ENCODE measurements around the gene ENTPD1.
A peak's percentile ranks its signal among the peaks of the same experiment; 100 is the strongest.

ENTPD1 gene

GRCh38 chr10:95835149-95835860 lies 79.3 kb downstream of the ENTPD1 start:
- no peak for DNase-seq (ENCODE audit: low spot score in 2 of 2)
- no peaks in the 10 kb centered on the region for H3K36me3 ChIP-seq (replicated peaks)
- H3K27me3 ChIP-seq (ENCODE audit: low read depth), result no peaks in the 10 kb centered on the region
- H3K4me3 ChIP-seq, result no peak overlapping the region
- H3K4me1 ChIP-seq, result no peaks in the 10 kb centered on the region
- in situ Hi-C loops (cut with MboI; ENCODE audit: low sequenced_read_pairs), result no loop called here
- H3K9me3 ChIP-seq, result no peaks in the 10 kb centered on the region

- Histone ChIP-seq H3K4me1 (no peaks in the 10 kb centered on the region), H3K36me3 (replicated peaks) (no peaks in the 10 kb centered on the region), H3K4me3 (no peak overlapping the region), H3K27me3 (ENCODE audit: low read depth) (no peaks in the 10 kb centered on the region), H3K9me3 (no peaks in the 10 kb centered on the region)
- DNase-seq (ENCODE audit: low spot score in 2 of 2), result no peak
- in situ Hi-C loops (cut with MboI; ENCODE audit: low sequenced_read_pairs), result no loop called here
Measured at GRCh38 chr10:95835911-95836310, 79.9 kb downstream of the ENTPD1 start.

- in situ Hi-C loops (cut with MboI; ENCODE audit: low sequenced_read_pairs), result no loop called here
- Histone ChIP-seq H3K27me3 (ENCODE audit: low read depth) (no peaks in the 10 kb centered on the region), H3K9me3 (no peaks in the 10 kb centered on the region), H3K4me3 (no peak overlapping the region), H3K4me1 (no peaks in the 10 kb centered on the region), H3K36me3 (replicated peaks) (no peaks in the 10 kb centered on the region)
- DNase-seq (ENCODE audit: low spot score in 2 of 2), result no peak
Measured at GRCh38 chr10:95836610-95837355, 80.8 kb downstream of the ENTPD1 start.

GRCh38 chr10:95837356-95837776 lies 81.4 kb downstream of the ENTPD1 start:
- no peak for DNase-seq (ENCODE audit: low spot score in 2 of 2)
- no peak overlapping the region for H3K4me3 ChIP-seq
- H3K27me3 ChIP-seq (ENCODE audit: low read depth), result no peaks in the 10 kb centered on the region
- no peaks in the 10 kb centered on the region for H3K9me3 ChIP-seq
- in situ Hi-C loops (cut with MboI; ENCODE audit: low sequenced_read_pairs), result no loop called here
- H3K4me1 ChIP-seq, result no peaks in the 10 kb centered on the region
- no peaks in the 10 kb centered on the region for H3K36me3 ChIP-seq (replicated peaks)

- H3K4me3 ChIP-seq, result no peak overlapping the region
- H3K27me3 ChIP-seq (ENCODE audit: low read depth), result no peaks in the 10 kb centered on the region
- no peaks in the 10 kb centered on the region for H3K4me1 ChIP-seq
- no peaks in the 10 kb centered on the region for H3K36me3 ChIP-seq (replicated peaks)
- DNase-seq (ENCODE audit: low spot score in 2 of 2), result no peak
- H3K9me3 ChIP-seq, result no peaks in the 10 kb centered on the region
- in situ Hi-C loops (cut with MboI; ENCODE audit: low sequenced_read_pairs), result no loop called here
Measured at GRCh38 chr10:95837783-95838182, 81.8 kb downstream of the ENTPD1 start.

GRCh38 chr10:95840121-95840520 lies 84.2 kb downstream of the ENTPD1 start:
- Histone ChIP-seq H3K4me3 (no peak overlapping the region), H3K36me3 (replicated peaks) (no peaks in the 10 kb centered on the region), H3K4me1 (no peaks in the 10 kb centered on the region), H3K27me3 (ENCODE audit: low read depth) (no peaks in the 10 kb centered on the region), H3K9me3 (no peaks in the 10 kb centered on the region)
- no peak for DNase-seq (ENCODE audit: low spot score in 2 of 2)
- in situ Hi-C loops (cut with MboI; ENCODE audit: low sequenced_read_pairs), result loop anchor here (10.0 kb wide), 1 partner anchor 145 kb away; the partner anchor contains the start of gene TCTN3

- H3K4me1 ChIP-seq, result no peaks in the 10 kb centered on the region
- H3K27me3 ChIP-seq (ENCODE audit: low read depth), result 0 out of 2 replicates have a peak, but pooled peaks cover 2% of the 10 kb centered on the region
- no peak for DNase-seq (ENCODE audit: low spot score in 2 of 2)
- H3K36me3 ChIP-seq (replicated peaks), result no peaks in the 10 kb centered on the region
- no peak overlapping the region for H3K4me3 ChIP-seq
- in situ Hi-C loops (cut with MboI; ENCODE audit: low sequenced_read_pairs), result loop anchor here (10.0 kb wide), 1 partner anchor 146 kb away; the partner anchor contains the start of gene TCTN3
- H3K9me3 ChIP-seq, result no peaks in the 10 kb centered on the region
Measured at GRCh38 chr10:95840681-95841080, 84.7 kb downstream of the ENTPD1 start.

- H3K27me3 ChIP-seq (ENCODE audit: low read depth), result 0 out of 2 replicates have a peak, but pooled peaks cover 2% of the 10 kb centered on the region
- H3K4me1 ChIP-seq, result no peaks in the 10 kb centered on the region
- H3K9me3 ChIP-seq, result no peaks in the 10 kb centered on the region
- in situ Hi-C loops (cut with MboI; ENCODE audit: low sequenced_read_pairs), result loop anchor here (10.0 kb wide), 1 partner anchor 147 kb away; the partner anchor contains the start of gene TCTN3
- H3K36me3 ChIP-seq (replicated peaks), result no peaks in the 10 kb centered on the region
- peak; percentile 25 to 56 for DNase-seq (ENCODE audit: low spot score in 2 of 2)
- H3K4me3 ChIP-seq, result no peak overlapping the region
Measured at GRCh38 chr10:95841661-95842498, 85.9 kb downstream of the ENTPD1 start.

GRCh38 chr10:95845411-95845810 lies 89.4 kb downstream of the ENTPD1 start:
- DNase-seq (ENCODE audit: low spot score in 2 of 2), result no peak
- Histone ChIP-seq H3K9me3 (no peaks in the 10 kb centered on the region), H3K36me3 (replicated peaks) (no peaks in the 10 kb centered on the region), H3K4me3 (no peak overlapping the region), H3K27me3 (ENCODE audit: low read depth) (0 out of 2 replicates have a peak, but pooled peaks cover 2% of the 10 kb centered on the region), H3K4me1 (no peaks in the 10 kb centered on the region)
- in situ Hi-C loops (cut with MboI; ENCODE audit: low sequenced_read_pairs), result loop anchor here (10.0 kb wide), 1 partner anchor 151 kb away; the partner anchor contains the start of gene TCTN3

GRCh38 chr10:95847007-95847406 lies 91.0 kb downstream of the ENTPD1 start:
- no peaks in the 10 kb centered on the region for H3K9me3 ChIP-seq
- no peak overlapping the region for H3K4me3 ChIP-seq
- no peaks in the 10 kb centered on the region for H3K4me1 ChIP-seq
- no peaks in the 10 kb centered on the region for H3K36me3 ChIP-seq (replicated peaks)
- 0 out of 2 replicates have a peak, but pooled peaks cover 2% of the 10 kb centered on the region for H3K27me3 ChIP-seq (ENCODE audit: low read depth)
- in situ Hi-C loops (cut with MboI; ENCODE audit: low sequenced_read_pairs), result loop anchor here (10.0 kb wide), 1 partner anchor 152 kb away; the partner anchor contains the start of gene TCTN3
- no peak for DNase-seq (ENCODE audit: low spot score in 2 of 2)

GRCh38 chr10:95848841-95849240 lies 92.9 kb downstream of the ENTPD1 start:
- no peaks in the 10 kb centered on the region for H3K9me3 ChIP-seq
- no peak for DNase-seq (ENCODE audit: low spot score in 2 of 2)
- H3K27me3 ChIP-seq (ENCODE audit: low read depth), result 0 out of 2 replicates have a peak, but pooled peaks cover 2% of the 10 kb centered on the region
- no peaks in the 10 kb centered on the region for H3K36me3 ChIP-seq (replicated peaks)
- in situ Hi-C loops (cut with MboI; ENCODE audit: low sequenced_read_pairs), result loop anchor here (10.0 kb wide), 1 partner anchor 154 kb away; the partner anchor contains the start of gene TCTN3
- H3K4me1 ChIP-seq, result no peaks in the 10 kb centered on the region
- H3K4me3 ChIP-seq, result no peak overlapping the region

GRCh38 chr10:95850791-95851190 lies 94.8 kb downstream of the ENTPD1 start:
- Histone ChIP-seq H3K27me3 (ENCODE audit: low read depth) (no peaks in the 10 kb centered on the region), H3K36me3 (replicated peaks) (no peaks in the 10 kb centered on the region), H3K4me3 (no peak overlapping the region), H3K4me1 (no peaks in the 10 kb centered on the region), H3K9me3 (no peaks in the 10 kb centered on the region)
- in situ Hi-C loops (cut with MboI; ENCODE audit: low sequenced_read_pairs), result no loop called here
- no peak for DNase-seq (ENCODE audit: low spot score in 2 of 2)

GRCh38 chr10:95860166-95860940 lies 104.4 kb downstream of the ENTPD1 start:
- Histone ChIP-seq H3K36me3 (replicated peaks) (no peaks in the 10 kb centered on the region), H3K27me3 (ENCODE audit: low read depth) (no peaks in the 10 kb centered on the region), H3K4me1 (no peaks in the 10 kb centered on the region), H3K4me3 (no peak overlapping the region), H3K9me3 (no peaks in the 10 kb centered on the region)
- in situ Hi-C loops (cut with MboI; ENCODE audit: low sequenced_read_pairs), result no loop called here
- no peak for DNase-seq (ENCODE audit: low spot score in 2 of 2)
